ENCODE measurements around the gene CYFIP2.

Gene CYFIP2

DNA sequence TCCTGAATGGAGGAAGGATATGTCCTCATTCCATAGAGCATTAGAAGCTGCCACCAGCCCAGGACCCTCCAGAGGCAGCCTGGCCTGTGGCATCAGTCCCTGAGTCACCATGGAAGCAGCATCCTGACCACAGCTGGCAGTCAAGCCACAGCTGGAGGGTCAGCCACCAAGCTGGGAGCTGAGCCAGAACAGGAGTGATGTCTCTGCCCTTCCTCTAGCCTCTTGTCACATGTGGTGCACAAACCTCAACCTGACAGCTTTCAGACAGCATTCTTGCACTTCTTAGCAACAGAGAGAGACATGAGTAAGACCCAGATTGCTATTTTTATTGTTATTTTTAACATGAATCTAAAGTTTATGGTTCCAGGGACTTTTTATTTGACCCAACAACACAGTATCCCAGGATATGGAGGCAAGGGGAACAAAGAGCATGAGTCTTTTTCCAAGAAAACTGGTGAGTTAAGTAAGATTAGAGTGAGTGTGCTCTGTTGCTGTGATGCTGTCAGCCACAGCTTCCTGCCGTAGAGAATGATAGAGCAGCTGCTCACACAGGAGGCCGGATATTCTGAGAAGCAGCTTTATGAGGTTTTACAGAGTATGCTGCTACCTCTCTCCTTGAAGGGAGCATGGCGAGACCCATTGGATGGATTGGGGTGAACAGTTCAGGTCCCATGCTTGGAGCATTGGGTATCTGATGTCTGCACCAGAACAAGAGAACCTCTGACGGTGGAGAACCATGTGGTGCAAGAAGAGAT is 13.0 kb upstream of the CYFIP2 start:
- peak; percentile 27; the same call in 2 of the 3 replicates for ATAC-seq
- TF ChIP-seq ZNF8 (CRISPR knock-in tag; IDR thresholded peaks at IDR 0.05) (no peak), TCF4 (CRISPR knock-in tag; IDR thresholded peaks at IDR 0.05; ENCODE audit: borderline replicate concordance) (no peak), ARNTL (CRISPR knock-in tag; IDR thresholded peaks at IDR 0.05; ENCODE audit: borderline replicate concordance, low read depth) (no peak), CSDC2 (CRISPR knock-in tag; IDR thresholded peaks at IDR 0.05) (no peak), ZNF565 (CRISPR knock-in tag; conservative IDR thresholded peaks at IDR 0.05; ENCODE audit: low read depth) (no peak), TOX (CRISPR knock-in tag; IDR thresholded peaks at IDR 0.05; ENCODE audit: borderline replicate concordance) (no peak), OSR1 (CRISPR knock-in tag; IDR thresholded peaks at IDR 0.05) (no peak), GLIS3 (CRISPR knock-in tag; IDR thresholded peaks at IDR 0.05) (no peak), RARB (CRISPR knock-in tag; IDR thresholded peaks at IDR 0.05) (no peak), BACH2 (CRISPR knock-in tag; IDR thresholded peaks at IDR 0.05; ENCODE audit: borderline replicate concordance) (no peak)
- TF ChIP-seq, protein P1, sequence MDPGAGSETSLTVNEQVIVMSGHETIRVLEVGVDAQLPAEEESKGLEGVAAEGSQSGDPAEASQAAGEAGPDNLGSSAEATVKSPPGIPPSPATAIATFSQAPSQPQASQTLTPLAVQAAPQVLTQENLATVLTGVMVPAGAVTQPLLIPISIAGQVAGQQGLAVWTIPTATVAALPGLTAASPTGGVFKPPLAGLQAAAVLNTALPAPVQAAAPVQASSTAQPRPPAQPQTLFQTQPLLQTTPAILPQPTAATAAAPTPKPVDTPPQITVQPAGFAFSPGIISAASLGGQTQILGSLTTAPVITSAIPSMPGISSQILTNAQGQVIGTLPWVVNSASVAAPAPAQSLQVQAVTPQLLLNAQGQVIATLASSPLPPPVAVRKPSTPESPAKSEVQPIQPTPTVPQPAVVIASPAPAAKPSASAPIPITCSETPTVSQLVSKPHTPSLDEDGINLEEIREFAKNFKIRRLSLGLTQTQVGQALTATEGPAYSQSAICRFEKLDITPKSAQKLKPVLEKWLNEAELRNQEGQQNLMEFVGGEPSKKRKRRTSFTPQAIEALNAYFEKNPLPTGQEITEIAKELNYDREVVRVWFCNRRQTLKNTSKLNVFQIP (CRISPR knock-in tag; IDR thresholded peaks at IDR 0.05; ENCODE audit: borderline replicate concordance, low read depth): no peak
- TF ChIP-seq, protein P2, sequence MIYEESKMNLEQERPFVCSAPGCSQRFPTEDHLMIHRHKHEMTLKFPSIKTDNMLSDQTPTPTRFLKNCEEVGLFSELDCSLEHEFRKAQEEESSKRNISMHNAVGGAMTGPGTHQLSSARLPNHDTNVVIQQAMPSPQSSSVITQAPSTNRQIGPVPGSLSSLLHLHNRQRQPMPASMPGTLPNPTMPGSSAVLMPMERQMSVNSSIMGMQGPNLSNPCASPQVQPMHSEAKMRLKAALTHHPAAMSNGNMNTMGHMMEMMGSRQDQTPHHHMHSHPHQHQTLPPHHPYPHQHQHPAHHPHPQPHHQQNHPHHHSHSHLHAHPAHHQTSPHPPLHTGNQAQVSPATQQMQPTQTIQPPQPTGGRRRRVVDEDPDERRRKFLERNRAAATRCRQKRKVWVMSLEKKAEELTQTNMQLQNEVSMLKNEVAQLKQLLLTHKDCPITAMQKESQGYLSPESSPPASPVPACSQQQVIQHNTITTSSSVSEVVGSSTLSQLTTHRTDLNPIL (CRISPR knock-in tag; IDR thresholded peaks at IDR 0.05; ENCODE audit: low read depth): no peak

DNA sequence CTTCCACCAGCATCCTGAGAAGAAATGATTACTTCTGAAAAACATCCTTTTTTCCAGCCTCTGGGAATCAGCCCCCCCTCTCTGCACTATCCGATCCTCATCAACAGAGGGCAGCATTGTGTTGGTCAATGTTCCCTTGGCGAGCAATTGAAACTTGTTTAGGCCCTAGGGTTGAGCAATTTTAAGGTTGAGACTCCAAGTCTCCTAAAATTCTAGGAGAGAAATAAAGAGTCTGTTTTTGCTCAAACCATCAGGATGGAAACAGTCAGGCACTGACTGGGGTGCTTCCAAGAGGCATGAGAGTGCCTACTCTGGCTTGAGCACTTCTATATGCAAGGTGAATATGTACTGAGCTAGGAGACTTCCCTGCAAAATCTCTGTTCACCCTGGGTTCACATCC is 12.4 kb upstream of the CYFIP2 start:
- peak; percentile 96 for ATAC-seq

More for the DNA sequence above, 12.4 kb upstream of the CYFIP2 start:
- TF ChIP-seq BACH2 (CRISPR knock-in tag; IDR thresholded peaks at IDR 0.05; ENCODE audit: borderline replicate concordance): no peak
- TF ChIP-seq PPARA (CRISPR knock-in tag; IDR thresholded peaks at IDR 0.05; ENCODE audit: borderline replicate concordance): no peak
- TF ChIP-seq TCF4 (CRISPR knock-in tag; IDR thresholded peaks at IDR 0.05; ENCODE audit: borderline replicate concordance): no peak
- TF ChIP-seq ZNF565 (CRISPR knock-in tag; conservative IDR thresholded peaks at IDR 0.05; ENCODE audit: low read depth): no peak
- no peak for TF ChIP-seq GLIS3 (CRISPR knock-in tag; IDR thresholded peaks at IDR 0.05)
- TF ChIP-seq ZNF70 (CRISPR knock-in tag; IDR thresholded peaks at IDR 0.05): no peak
- TF ChIP-seq, protein P2 (CRISPR knock-in tag; IDR thresholded peaks at IDR 0.05; ENCODE audit: low read depth): no peak
- no peak for TF ChIP-seq OSR1 (CRISPR knock-in tag; IDR thresholded peaks at IDR 0.05)
- no peak for TF ChIP-seq ESRRG (CRISPR knock-in tag; IDR thresholded peaks at IDR 0.05)
- no peak for TF ChIP-seq ARNTL (CRISPR knock-in tag; IDR thresholded peaks at IDR 0.05; ENCODE audit: borderline replicate concordance, low read depth)
- TF ChIP-seq ZFP30 (CRISPR knock-in tag; IDR thresholded peaks at IDR 0.05): no peak
- TF ChIP-seq ZC3H10 (CRISPR knock-in tag; IDR thresholded peaks at IDR 0.05): no peak
- no peak for TF ChIP-seq ISL1 (CRISPR knock-in tag; IDR thresholded peaks at IDR 0.05)
- TF ChIP-seq ZNF8 (CRISPR knock-in tag; IDR thresholded peaks at IDR 0.05): no peak
- no peak for TF ChIP-seq ZFP3 (CRISPR knock-in tag; IDR thresholded peaks at IDR 0.05)
- TF ChIP-seq CSDC2 (CRISPR knock-in tag; IDR thresholded peaks at IDR 0.05): no peak
- no peak for TF ChIP-seq RARB (CRISPR knock-in tag; IDR thresholded peaks at IDR 0.05)
- TF ChIP-seq, protein P3, sequence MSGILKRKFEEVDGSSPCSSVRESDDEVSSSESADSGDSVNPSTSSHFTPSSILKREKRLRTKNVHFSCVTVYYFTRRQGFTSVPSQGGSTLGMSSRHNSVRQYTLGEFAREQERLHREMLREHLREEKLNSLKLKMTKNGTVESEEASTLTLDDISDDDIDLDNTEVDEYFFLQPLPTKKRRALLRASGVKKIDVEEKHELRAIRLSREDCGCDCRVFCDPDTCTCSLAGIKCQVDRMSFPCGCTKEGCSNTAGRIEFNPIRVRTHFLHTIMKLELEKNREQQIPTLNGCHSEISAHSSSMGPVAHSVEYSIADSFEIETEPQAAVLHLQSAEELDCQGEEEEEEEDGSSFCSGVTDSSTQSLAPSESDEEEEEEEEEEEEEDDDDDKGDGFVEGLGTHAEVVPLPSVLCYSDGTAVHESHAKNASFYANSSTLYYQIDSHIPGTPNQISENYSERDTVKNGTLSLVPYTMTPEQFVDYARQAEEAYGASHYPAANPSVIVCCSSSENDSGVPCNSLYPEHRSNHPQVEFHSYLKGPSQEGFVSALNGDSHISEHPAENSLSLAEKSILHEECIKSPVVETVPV (CRISPR knock-in tag; IDR thresholded peaks at IDR 0.05): no peak
- TF ChIP-seq, protein P4, sequence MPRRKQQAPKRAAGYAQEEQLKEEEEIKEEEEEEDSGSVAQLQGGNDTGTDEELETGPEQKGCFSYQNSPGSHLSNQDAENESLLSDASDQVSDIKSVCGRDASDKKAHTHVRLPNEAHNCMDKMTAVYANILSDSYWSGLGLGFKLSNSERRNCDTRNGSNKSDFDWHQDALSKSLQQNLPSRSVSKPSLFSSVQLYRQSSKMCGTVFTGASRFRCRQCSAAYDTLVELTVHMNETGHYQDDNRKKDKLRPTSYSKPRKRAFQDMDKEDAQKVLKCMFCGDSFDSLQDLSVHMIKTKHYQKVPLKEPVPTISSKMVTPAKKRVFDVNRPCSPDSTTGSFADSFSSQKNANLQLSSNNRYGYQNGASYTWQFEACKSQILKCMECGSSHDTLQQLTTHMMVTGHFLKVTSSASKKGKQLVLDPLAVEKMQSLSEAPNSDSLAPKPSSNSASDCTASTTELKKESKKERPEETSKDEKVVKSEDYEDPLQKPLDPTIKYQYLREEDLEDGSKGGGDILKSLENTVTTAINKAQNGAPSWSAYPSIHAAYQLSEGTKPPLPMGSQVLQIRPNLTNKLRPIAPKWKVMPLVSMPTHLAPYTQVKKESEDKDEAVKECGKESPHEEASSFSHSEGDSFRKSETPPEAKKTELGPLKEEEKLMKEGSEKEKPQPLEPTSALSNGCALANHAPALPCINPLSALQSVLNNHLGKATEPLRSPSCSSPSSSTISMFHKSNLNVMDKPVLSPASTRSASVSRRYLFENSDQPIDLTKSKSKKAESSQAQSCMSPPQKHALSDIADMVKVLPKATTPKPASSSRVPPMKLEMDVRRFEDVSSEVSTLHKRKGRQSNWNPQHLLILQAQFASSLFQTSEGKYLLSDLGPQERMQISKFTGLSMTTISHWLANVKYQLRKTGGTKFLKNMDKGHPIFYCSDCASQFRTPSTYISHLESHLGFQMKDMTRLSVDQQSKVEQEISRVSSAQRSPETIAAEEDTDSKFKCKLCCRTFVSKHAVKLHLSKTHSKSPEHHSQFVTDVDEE (CRISPR knock-in tag; IDR thresholded peaks at IDR 0.05): no peak

All from SK-N-SH treated with all-trans-retinoic acid at 6 μM for 48 hours (cell line).